ENCODE results near the gene HPCAL1. TPM values are rescaled to one million over a fixed set of nuclear protein-coding genes. Genes with fewer than 3 reads are reported as not detected.

Gene HPCAL1
- total RNA-seq, 2 donors from 2014 or later, result 43.9 to 52.0 TPM

DNA sequence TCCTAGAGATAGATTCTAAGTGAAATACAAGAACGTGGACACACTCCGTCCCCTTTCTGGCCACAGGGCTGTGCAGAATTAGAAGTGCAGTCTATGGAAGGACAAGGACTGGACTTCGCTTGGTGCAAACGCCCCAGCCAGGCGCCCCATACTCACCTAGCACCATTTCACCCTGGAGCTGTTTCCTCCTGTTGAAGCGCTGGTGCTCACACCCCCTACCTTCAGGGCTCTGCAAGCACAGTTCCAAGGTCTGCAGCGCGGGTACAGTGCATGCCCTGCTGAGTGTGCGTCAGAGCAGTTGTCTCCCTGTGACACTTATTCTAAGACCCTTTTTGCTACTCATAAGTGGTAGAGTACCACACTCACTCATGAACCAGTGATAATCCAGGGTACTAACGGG is 3.0 kb downstream of the HPCAL1 start:
- Mint-ChIP-seq H3K27me3 (ENCODE audit: low read depth) (no peaks in the 10 kb centered on the region), H3K4me1 (ENCODE audit: low read depth) (peaks cover 70% of the 10 kb centered on the region), H3K27ac (no peak overlapping the region), H3K36me3 (ENCODE audit: insufficient read depth in 2 of 2) (peaks cover 0 to 3% of the 10 kb centered on the region in 2 donors), H3K9me3 (peaks cover 0 to 1% of the 10 kb centered on the region in 2 donors), H3K4me3 (peak overlapping the region; percentile 98 to 99)
- DNase-seq, result peak; percentile 47 to 61
- peak; percentile 11 to 31 for ATAC-seq (replicated peaks in 1 of 2)

DNA sequence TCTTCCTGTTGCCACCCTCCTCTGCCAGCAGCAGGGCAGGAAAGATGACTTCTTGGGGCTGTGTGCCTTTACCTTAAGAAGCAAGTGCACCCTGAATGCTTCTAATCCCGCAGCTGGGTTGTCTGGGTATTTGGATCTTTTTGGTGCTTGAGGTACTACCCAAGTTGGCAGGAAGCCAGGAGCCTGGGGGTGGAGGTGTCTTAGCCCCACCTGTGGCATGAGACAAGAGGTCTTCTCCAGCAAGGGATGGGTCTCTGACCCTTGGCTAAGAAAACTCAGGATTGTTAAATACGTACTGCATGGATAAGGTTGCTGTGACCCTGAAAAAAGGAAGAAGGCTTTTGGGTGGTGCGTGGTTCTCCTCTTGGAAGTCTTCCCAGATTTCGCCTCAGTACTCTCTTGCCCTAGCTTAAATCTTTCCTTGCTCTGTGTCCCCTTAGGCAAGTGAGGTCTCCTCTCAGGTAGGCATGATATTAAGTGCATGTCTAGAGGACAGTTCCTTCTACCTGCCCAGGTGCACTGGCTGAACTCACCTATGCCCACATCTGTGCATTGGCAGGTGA is 4.3 kb downstream of the HPCAL1 start:
- Mint-ChIP-seq H3K36me3 (ENCODE audit: insufficient read depth in 2 of 2) (peaks cover 0 to 3% of the 10 kb centered on the region in 2 donors), H3K9me3 (peaks cover 0 to 1% of the 10 kb centered on the region in 2 donors), H3K27me3 (ENCODE audit: low read depth) (no peaks in the 10 kb centered on the region), H3K4me1 (ENCODE audit: low read depth) (peaks cover 58% of the 10 kb centered on the region), H3K27ac (no peak overlapping the region), H3K4me3 (peak overlapping the region in 1 of 2 donors; percentile 39)
- DNase-seq (peak in 1 of 2 donors; percentile 14), ATAC-seq (replicated peaks in 1 of 2) (no peak)

DNA sequence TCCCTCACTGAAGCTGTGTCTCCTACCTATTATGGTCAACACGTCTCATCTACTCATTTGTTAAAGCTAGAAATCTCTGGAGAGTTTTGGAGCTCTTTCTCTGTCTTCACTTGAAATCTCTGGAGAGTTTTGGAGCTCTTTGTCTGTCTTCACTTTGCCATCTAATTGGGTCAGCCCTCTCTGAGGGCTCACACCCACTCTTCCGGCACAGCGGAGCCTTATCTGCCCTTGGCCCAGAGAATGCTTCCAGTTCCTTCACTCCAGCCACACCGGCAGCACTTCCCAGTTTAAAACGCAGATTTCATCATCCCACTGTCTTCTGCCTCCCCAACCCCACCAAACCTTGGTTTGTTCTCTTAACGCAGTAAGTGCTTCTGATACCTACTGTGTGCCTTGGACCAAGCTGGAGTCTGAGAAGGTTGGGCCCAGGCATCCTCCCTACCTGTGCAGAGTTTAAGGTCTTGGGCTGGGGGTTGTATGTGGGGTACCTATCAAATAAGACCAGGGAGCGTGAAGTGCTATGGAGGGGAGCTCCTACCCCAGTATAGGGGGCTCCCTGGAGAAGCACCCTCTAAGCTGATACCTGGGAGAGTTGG is 5.0 kb downstream of the HPCAL1 start:
- Mint-ChIP-seq H3K36me3 (ENCODE audit: insufficient read depth in 2 of 2) (peaks cover 0 to 3% of the 10 kb centered on the region in 2 donors), H3K4me3 (peak overlapping the region; percentile 6 to 39), H3K4me1 (ENCODE audit: low read depth) (peaks cover 58% of the 10 kb centered on the region), H3K27ac (no peak overlapping the region), H3K27me3 (ENCODE audit: low read depth) (no peaks in the 10 kb centered on the region), H3K9me3 (peaks cover 0 to 1% of the 10 kb centered on the region in 2 donors)
- no peak for ATAC-seq (replicated peaks in 1 of 2)
- no peak for DNase-seq

GRCh38 chr2:10308866-10309265 is 6.2 kb downstream of the HPCAL1 start:
- no peak for DNase-seq
- H3K9me3 Mint-ChIP-seq, result peaks cover 0 to 1% of the 10 kb centered on the region in 2 donors
- ATAC-seq (replicated peaks in 1 of 2), result no peak
- no peak overlapping the region for H3K4me3 Mint-ChIP-seq
- H3K4me1 Mint-ChIP-seq (ENCODE audit: low read depth), result peaks cover 59% of the 10 kb centered on the region
- no peaks in the 10 kb centered on the region for H3K36me3 Mint-ChIP-seq (ENCODE audit: insufficient read depth in 2 of 2)
- no peak overlapping the region for H3K27ac Mint-ChIP-seq
- no peaks in the 10 kb centered on the region for H3K27me3 Mint-ChIP-seq (ENCODE audit: low read depth)

DNA sequence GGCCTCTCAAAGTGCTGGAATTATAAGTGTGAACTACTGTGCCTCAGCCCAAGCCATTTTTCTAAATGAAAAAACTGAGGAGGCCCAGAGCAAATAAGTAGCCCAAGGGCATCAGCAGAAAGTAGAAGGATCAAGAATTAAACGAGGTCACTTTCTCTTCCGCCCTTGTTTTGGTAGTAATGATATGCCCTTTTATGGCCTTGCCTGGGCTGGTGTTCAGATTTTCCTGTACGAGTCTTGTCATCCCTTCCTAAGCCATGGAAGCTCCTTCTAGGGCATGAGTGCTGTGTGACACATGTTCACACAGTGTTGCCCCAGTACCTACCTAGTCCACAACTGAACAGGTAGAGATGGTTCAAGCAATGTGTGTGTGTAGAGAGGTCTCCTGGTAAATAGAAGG is 6.6 kb downstream of the HPCAL1 start:
- H3K9me3 Mint-ChIP-seq, result peaks cover 0 to 1% of the 10 kb centered on the region in 2 donors
- H3K27me3 Mint-ChIP-seq (ENCODE audit: low read depth), result no peaks in the 10 kb centered on the region
- no peak overlapping the region for H3K4me3 Mint-ChIP-seq
- no peak for DNase-seq
- peaks cover 62% of the 10 kb centered on the region for H3K4me1 Mint-ChIP-seq (ENCODE audit: low read depth)
- no peaks in the 10 kb centered on the region for H3K36me3 Mint-ChIP-seq (ENCODE audit: insufficient read depth in 2 of 2)
- no peak for ATAC-seq (replicated peaks in 1 of 2)
- H3K27ac Mint-ChIP-seq, result no peak overlapping the region

DNA sequence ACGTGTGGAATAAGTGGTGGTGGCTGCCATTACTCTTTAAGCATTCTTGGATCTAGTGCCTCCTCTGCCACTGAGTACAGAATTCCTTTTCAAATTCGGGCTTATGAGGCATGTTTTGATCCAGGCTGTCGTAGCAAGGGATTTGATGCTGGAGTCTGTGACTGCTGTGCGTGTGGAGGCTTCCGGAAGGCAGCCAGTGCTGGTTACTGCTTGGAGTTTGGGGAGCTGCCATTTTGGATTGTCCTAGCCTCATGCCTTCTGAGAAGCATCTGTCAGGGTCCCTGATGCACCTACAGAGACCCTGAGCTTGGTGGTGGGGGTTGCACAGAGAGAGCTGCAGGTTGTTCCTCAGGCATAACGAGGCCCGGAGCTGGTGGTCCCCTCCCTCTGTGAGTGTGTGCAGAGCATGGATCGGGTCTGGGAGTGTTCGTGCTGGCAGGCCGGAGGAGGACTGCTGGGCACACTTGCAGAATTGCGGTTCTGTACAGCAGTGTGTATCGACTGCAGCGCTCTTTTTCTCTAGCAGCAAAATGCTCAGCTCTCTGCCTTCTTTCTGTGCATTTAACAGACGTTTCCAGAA is 7.7 kb downstream of the HPCAL1 start:
- Mint-ChIP-seq H3K9me3 (peaks cover 0 to 1% of the 10 kb centered on the region in 2 donors), H3K4me1 (ENCODE audit: low read depth) (peaks cover 54% of the 10 kb centered on the region), H3K27me3 (ENCODE audit: low read depth) (no peaks in the 10 kb centered on the region), H3K4me3 (no peak overlapping the region), H3K36me3 (ENCODE audit: insufficient read depth in 2 of 2) (no peaks in the 10 kb centered on the region), H3K27ac (no peak overlapping the region)
- DNase-seq, result no peak
- ATAC-seq (replicated peaks in 1 of 2), result no peak

- H3K27ac Mint-ChIP-seq, result no peak overlapping the region
- H3K27me3 Mint-ChIP-seq (ENCODE audit: low read depth), result no peaks in the 10 kb centered on the region
- no peak for DNase-seq
- ATAC-seq (replicated peaks in 1 of 2), result no peak
- H3K36me3 Mint-ChIP-seq (ENCODE audit: insufficient read depth in 2 of 2), result no peaks in the 10 kb centered on the region
- peaks cover 0 to 1% of the 10 kb centered on the region in 2 donors for H3K9me3 Mint-ChIP-seq
- no peak overlapping the region for H3K4me3 Mint-ChIP-seq
- H3K4me1 Mint-ChIP-seq (ENCODE audit: low read depth), result peaks cover 54% of the 10 kb centered on the region
Measured at GRCh38 chr2:10311736-10312135, 9.0 kb downstream of the HPCAL1 start.

DNA sequence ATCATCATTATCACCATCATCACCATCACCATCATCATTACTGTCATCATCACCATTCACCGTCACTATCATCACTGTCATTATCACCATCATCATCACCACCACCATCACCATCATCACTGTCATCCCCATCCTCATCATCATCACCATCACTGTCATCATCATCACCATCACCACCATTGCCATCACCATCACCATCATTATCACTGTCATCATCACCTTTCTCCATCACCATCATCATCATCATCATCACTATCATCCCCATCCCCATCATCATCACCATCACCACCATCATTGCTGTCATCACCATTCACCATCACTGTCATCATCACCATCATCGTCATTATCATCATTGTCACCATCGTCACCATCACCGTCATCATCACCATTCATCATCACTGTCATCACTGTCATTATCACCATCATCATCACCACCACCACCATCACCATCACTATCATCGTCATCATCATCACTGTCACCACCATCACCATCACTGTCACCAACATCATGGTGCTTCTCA is 9.8 kb downstream of the HPCAL1 start:
- DNase-seq (no peak), ATAC-seq (replicated peaks in 1 of 2) (peak in 1 of 2 donors; percentile 35)
- Mint-ChIP-seq H3K27me3 (ENCODE audit: low read depth) (no peaks in the 10 kb centered on the region), H3K4me3 (no peak overlapping the region), H3K27ac (no peak overlapping the region), H3K9me3 (peaks cover 0 to 1% of the 10 kb centered on the region in 2 donors), H3K4me1 (ENCODE audit: low read depth) (peaks cover 49% of the 10 kb centered on the region), H3K36me3 (ENCODE audit: insufficient read depth in 2 of 2) (no peaks in the 10 kb centered on the region)

GRCh38 chr2:10316336-10316735 is 13.6 kb downstream of the HPCAL1 start:
- no peaks in the 10 kb centered on the region for H3K9me3 Mint-ChIP-seq
- DNase-seq (no peak), ATAC-seq (replicated peaks in 1 of 2) (no peak)
- no peak overlapping the region for H3K27ac Mint-ChIP-seq
- no peaks in the 10 kb centered on the region for H3K27me3 Mint-ChIP-seq (ENCODE audit: low read depth)
- no peak overlapping the region for H3K4me3 Mint-ChIP-seq
- H3K4me1 Mint-ChIP-seq (ENCODE audit: low read depth), result peaks cover 32% of the 10 kb centered on the region
- peaks cover 2 to 5% of the 10 kb centered on the region in 2 donors for H3K36me3 Mint-ChIP-seq (ENCODE audit: insufficient read depth in 2 of 2)

- peaks cover 32% of the 10 kb centered on the region for H3K4me1 Mint-ChIP-seq (ENCODE audit: low read depth)
Measured at GRCh38 chr2:10316860-10317259, 14.2 kb downstream of the HPCAL1 start.

DNA sequence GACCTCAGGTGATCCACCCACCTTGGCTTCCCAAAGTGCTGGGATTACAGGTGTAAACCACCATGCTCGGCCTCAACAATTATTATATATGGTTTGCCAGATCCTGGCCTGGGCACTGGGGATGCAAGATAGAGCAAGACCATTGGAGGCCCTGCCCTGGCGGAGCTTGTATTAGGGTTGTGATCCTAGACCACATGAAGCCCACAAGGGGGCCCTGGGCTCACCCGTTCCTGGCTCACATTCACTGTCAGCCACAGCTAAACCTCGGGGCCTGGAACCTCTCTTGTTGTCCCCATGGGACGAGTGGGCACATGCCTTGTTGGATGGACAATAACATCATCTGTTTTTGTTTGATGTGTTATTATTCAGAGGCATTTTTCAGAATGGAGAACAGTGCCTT is 14.9 kb downstream of the HPCAL1 start:
- Mint-ChIP-seq H3K9me3 (no peaks in the 10 kb centered on the region), H3K4me3 (no peak overlapping the region), H3K27ac (no peak overlapping the region), H3K36me3 (ENCODE audit: insufficient read depth in 2 of 2) (peaks cover 2 to 5% of the 10 kb centered on the region in 2 donors), H3K27me3 (ENCODE audit: low read depth) (no peaks in the 10 kb centered on the region), H3K4me1 (ENCODE audit: low read depth) (peaks cover 32% of the 10 kb centered on the region)
- no peak for ATAC-seq (replicated peaks in 1 of 2)
- no peak for DNase-seq

More at GRCh38 chr2:10316860-10317259, 14.2 kb downstream of the HPCAL1 start:
- Mint-ChIP-seq H3K4me3 (no peak overlapping the region), H3K27ac (no peak overlapping the region), H3K9me3 (no peaks in the 10 kb centered on the region), H3K27me3 (ENCODE audit: low read depth) (no peaks in the 10 kb centered on the region), H3K36me3 (ENCODE audit: insufficient read depth in 2 of 2) (peaks cover 2 to 5% of the 10 kb centered on the region in 2 donors)
- ATAC-seq (replicated peaks in 1 of 2) (no peak), DNase-seq (no peak)

DNA sequence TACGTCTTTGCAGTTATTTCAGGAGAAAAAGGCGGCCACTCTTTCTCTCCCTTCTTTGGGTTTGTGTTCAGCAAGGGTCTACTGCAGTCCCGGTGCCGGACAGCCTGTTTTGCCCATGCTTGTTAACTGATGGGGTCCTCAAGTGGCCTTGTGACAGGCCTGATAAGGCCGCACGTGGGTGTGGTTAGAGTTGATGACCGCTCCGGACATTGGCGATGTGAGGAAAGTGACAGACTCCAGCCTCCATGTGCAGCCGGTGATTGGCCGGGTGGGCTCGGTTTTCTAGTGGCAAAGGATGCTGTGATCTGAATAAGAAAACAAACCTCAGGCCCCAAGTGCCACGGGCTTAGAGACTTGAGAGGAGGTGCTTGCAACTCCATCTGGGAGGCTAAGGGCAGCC is 15.6 kb downstream of the HPCAL1 start:
- Mint-ChIP-seq H3K9me3 (no peaks in the 10 kb centered on the region), H3K36me3 (ENCODE audit: insufficient read depth in 2 of 2) (peaks cover 2 to 5% of the 10 kb centered on the region in 2 donors), H3K27ac (no peak overlapping the region), H3K4me1 (ENCODE audit: low read depth) (peaks cover 33% of the 10 kb centered on the region), H3K4me3 (no peak overlapping the region), H3K27me3 (ENCODE audit: low read depth) (no peaks in the 10 kb centered on the region)
- DNase-seq (no peak), ATAC-seq (replicated peaks in 1 of 2) (no peak)

- peak overlapping the region; percentile 28 for H3K27ac Mint-ChIP-seq
- DNase-seq, result no peak
- no peak for ATAC-seq (replicated peaks in 1 of 2)
- no peak overlapping the region for H3K4me3 Mint-ChIP-seq
- peaks cover 2 to 5% of the 10 kb centered on the region in 2 donors for H3K36me3 Mint-ChIP-seq (ENCODE audit: insufficient read depth in 2 of 2)
- no peaks in the 10 kb centered on the region for H3K9me3 Mint-ChIP-seq
- H3K4me1 Mint-ChIP-seq (ENCODE audit: low read depth), result peaks cover 41% of the 10 kb centered on the region
- H3K27me3 Mint-ChIP-seq (ENCODE audit: low read depth), result no peaks in the 10 kb centered on the region
Measured at GRCh38 chr2:10319892-10320574, 17.3 kb downstream of the HPCAL1 start.

Data from activated T-cell treated with anti-CD3 and anti-CD28 coated beads, Interleukin-2, amount 50 U/mL, for 72 hours (primary cell).